Measurements from ENCODE around the gene JAKMIP3. TPM values are rescaled to one million over a fixed set of nuclear protein-coding genes. Genes with fewer than 3 reads are reported as not detected.

The JAKMIP3 gene
- total RNA-seq, 1 donor from 2014 or later = 0.09 TPM

- H3K27ac Mint-ChIP-seq = no peak overlapping the region
- ChIA-PET CTCF (no interaction called here), POLR2A (no interaction called here)
- no peaks in the 10 kb centered on the region for H3K4me1 Mint-ChIP-seq
- H3K4me3 Mint-ChIP-seq = no peak overlapping the region
- ATAC-seq (ENCODE audit: low read depth) = no peak
- H3K27me3 Mint-ChIP-seq = peaks cover 4% of the 10 kb centered on the region
- no peak for DNase-seq
- H3K9me3 Mint-ChIP-seq = peaks cover 14% of the 10 kb centered on the region
- TF ChIP-seq, protein P1, sequence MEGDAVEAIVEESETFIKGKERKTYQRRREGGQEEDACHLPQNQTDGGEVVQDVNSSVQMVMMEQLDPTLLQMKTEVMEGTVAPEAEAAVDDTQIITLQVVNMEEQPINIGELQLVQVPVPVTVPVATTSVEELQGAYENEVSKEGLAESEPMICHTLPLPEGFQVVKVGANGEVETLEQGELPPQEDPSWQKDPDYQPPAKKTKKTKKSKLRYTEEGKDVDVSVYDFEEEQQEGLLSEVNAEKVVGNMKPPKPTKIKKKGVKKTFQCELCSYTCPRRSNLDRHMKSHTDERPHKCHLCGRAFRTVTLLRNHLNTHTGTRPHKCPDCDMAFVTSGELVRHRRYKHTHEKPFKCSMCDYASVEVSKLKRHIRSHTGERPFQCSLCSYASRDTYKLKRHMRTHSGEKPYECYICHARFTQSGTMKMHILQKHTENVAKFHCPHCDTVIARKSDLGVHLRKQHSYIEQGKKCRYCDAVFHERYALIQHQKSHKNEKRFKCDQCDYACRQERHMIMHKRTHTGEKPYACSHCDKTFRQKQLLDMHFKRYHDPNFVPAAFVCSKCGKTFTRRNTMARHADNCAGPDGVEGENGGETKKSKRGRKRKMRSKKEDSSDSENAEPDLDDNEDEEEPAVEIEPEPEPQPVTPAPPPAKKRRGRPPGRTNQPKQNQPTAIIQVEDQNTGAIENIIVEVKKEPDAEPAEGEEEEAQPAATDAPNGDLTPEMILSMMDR (IDR thresholded peaks at IDR 0.05) = no peak
- intact Hi-C loops (cut with micrococcal nuclease) = no loop called here
- H3K36me3 Mint-ChIP-seq (ENCODE audit: low read depth) = peaks cover 4% of the 10 kb centered on the region
Observed at GRCh38 chr10:132056663-132057062, 9.1 kb upstream of the JAKMIP3 start.

- TF ChIP-seq, protein P1 (IDR thresholded peaks at IDR 0.05) = no peak
- Mint-ChIP-seq H3K27me3 (peaks cover 4% of the 10 kb centered on the region), H3K4me3 (no peak overlapping the region), H3K9me3 (peaks cover 12% of the 10 kb centered on the region), H3K4me1 (no peaks in the 10 kb centered on the region), H3K27ac (no peak overlapping the region), H3K36me3 (ENCODE audit: low read depth) (peaks cover 3% of the 10 kb centered on the region)
- ChIA-PET POLR2A (no interaction called here), CTCF (no interaction called here)
- DNase-seq = no peak
- intact Hi-C loops (cut with micrococcal nuclease) = no loop called here
- no peak for ATAC-seq (ENCODE audit: low read depth)
Observed at GRCh38 chr10:132057191-132057681, 8.5 kb upstream of the JAKMIP3 start.

GRCh38 chr10:132058111-132058745 lies 7.5 kb upstream of the JAKMIP3 start:
- ChIA-PET POLR2A (no interaction called here), CTCF (no interaction called here)
- intact Hi-C loops (cut with micrococcal nuclease) = no loop called here
- TF ChIP-seq, protein P1 (IDR thresholded peaks at IDR 0.05) = no peak
- Mint-ChIP-seq H3K27me3 (peaks cover 4% of the 10 kb centered on the region), H3K36me3 (ENCODE audit: low read depth) (no peaks in the 10 kb centered on the region), H3K27ac (no peak overlapping the region), H3K4me3 (no peak overlapping the region), H3K9me3 (peaks cover 6% of the 10 kb centered on the region), H3K4me1 (no peaks in the 10 kb centered on the region)
- ATAC-seq (ENCODE audit: low read depth) (no peak), DNase-seq (no peak)

- POLR2A ChIA-PET = no interaction called here
- Mint-ChIP-seq H3K9me3 (peaks cover 2% of the 10 kb centered on the region), H3K27me3 (peaks cover 4% of the 10 kb centered on the region), H3K27ac (no peak overlapping the region), H3K4me3 (no peak overlapping the region), H3K36me3 (ENCODE audit: low read depth) (no peaks in the 10 kb centered on the region), H3K4me1 (no peaks in the 10 kb centered on the region)
- ATAC-seq (ENCODE audit: low read depth) = no peak
- TF ChIP-seq, protein P1 (IDR thresholded peaks at IDR 0.05) = no peak
- no peak for DNase-seq
- intact Hi-C loops (cut with micrococcal nuclease) = no loop called here
- CTCF ChIA-PET = no interaction called here
Observed at GRCh38 chr10:132058793-132059759, 6.7 kb upstream of the JAKMIP3 start.

Data from activated B cell treated with CpG ODN at 0.5 μM for 24 hours (primary cell).